Endothelial cell of umbilical vein (primary cell): ENCODE data around the gene UBE2L3. TPM values are rescaled to one million over a fixed set of nuclear protein-coding genes. Genes with fewer than 3 reads are reported as not detected.

Experiments
- BruUV-seq: library from RNA; stranded (reverse); fragments of 400-500 nt; replicated peaks from 2 replicates; lab custom pipeline; 2021; lab: Mats Ljungman, UMichigan
- CTCF ChIA-PET: fragments of 300-600, 350-600 bp; sonication (Branson Sonifier 250); formaldehyde crosslinking; loops from one replicate; lab custom pipeline; 2021; ENCODE audit warnings: antibody characterized with exemption, inconsistent platforms; lab: Charles Lee
- POLR2A ChIA-PET: fragments of 300-600, 350-600 bp; sonication (Branson Sonifier 250); formaldehyde crosslinking; loops from one replicate; lab custom pipeline; 2021; ENCODE audit warnings: antibody characterized with exemption, inconsistent platforms; lab: Charles Lee
- DNase-seq: peaks from one replicate; pipeline ENCODE4 v3.0.0-alpha.2; 2011; ENCODE audit warnings: low read depth, low spot score
- FAIRE-seq: peaks from 2 replicates; lab custom pipeline; 2011; peaks lifted over from hg19 to GRCh38; lab: Jason Lieb, UNC
- H2AFZ ChIP-seq: 2 replicates; pipeline ENCODE4 v1.6.0; 2012; ENCODE audit warnings: low read depth, low read length, control low read depth, inconsistent platforms
- H3K27ac ChIP-seq: 2 replicates; pipeline ENCODE4 v1.5.1; 2011; ENCODE audit warnings: low read depth, mild to moderate bottlenecking, control low read depth, low read length, moderate library complexity; ENCODE audit not compliant: insufficient read depth
- H3K27me3 ChIP-seq, 2 experiments: 2 replicates each; pipeline versions ENCODE4 v1.6.0 to v1.6.1; 2011; ENCODE audit warnings: low read length in 2 of 2, mixed read lengths in 1 of 2; ENCODE audit not compliant: control insufficient read depth in 2 of 2, insufficient read depth in 2 of 2
- H3K36me3 ChIP-seq, 2 experiments: 2 replicates in 1 of 2; 3 replicates in 1 of 2; pipeline ENCODE4 v1.5.1; 2011; ENCODE audit warnings: low read length in 2 of 2, mild to moderate bottlenecking in 1 of 2, moderate library complexity in 1 of 2; ENCODE audit not compliant: control insufficient read depth in 2 of 2, insufficient read depth in 2 of 2; ENCODE audit errors: extremely low read depth in 1 of 2
- H3K4me1 ChIP-seq: 3 replicates; pipeline ENCODE4 v1.5.1; 2011; ENCODE audit warnings: mild to moderate bottlenecking, low read length; ENCODE audit not compliant: control insufficient read depth, insufficient read depth; ENCODE audit errors: extremely low read depth
- H3K4me2 ChIP-seq: 2 replicates; pipeline ENCODE4 v1.6.1; 2011; ENCODE audit warnings: low read length, control low read depth, mixed read lengths; ENCODE audit not compliant: insufficient read depth
- H3K4me3 ChIP-seq, 3 experiments: fragments of 200-600 bp in 1 of 3; sonication (generic), shearing (Covaris generic) in 1 of 3; replicated peaks in 1 of 3; 2 replicates each; pipeline ENCODE4 v1.5.1; 2011 to 2016; ENCODE audit warnings: control low read depth in 3 of 3, low read length in 3 of 3, mild to moderate bottlenecking in 2 of 3, inconsistent platforms in 1 of 3, low read depth in 1 of 3, moderate library complexity in 1 of 3; ENCODE audit not compliant: insufficient read depth in 1 of 3
- H3K79me2 ChIP-seq: 2 replicates; pipeline ENCODE4 v1.6.0; 2012; ENCODE audit warnings: low read length, inconsistent platforms; ENCODE audit not compliant: control insufficient read depth, insufficient read depth
- H3K9ac ChIP-seq: replicated peaks from 2 replicates; pipeline ENCODE3; 2011; ENCODE audit warnings: low read length, control low read depth; ENCODE audit not compliant: insufficient read depth; ENCODE audit errors: extremely low read depth
- H3K9me1 ChIP-seq: replicated peaks from 3 replicates; pipeline ENCODE4 v1.6.0; 2011; ENCODE audit warnings: mild to moderate bottlenecking, low read length; ENCODE audit not compliant: control insufficient read depth, insufficient read depth; ENCODE audit errors: extremely low read depth
- H3K9me3 ChIP-seq: replicated peaks from 2 replicates; pipeline ENCODE4 v1.5.1; 2012; ENCODE audit warnings: low read length, inconsistent platforms; ENCODE audit not compliant: control insufficient read depth, insufficient read depth
- H4K20me1 ChIP-seq: replicated peaks from 2 replicates; pipeline ENCODE3; 2011; ENCODE audit warnings: mild to moderate bottlenecking, low read length; ENCODE audit not compliant: control insufficient read depth, insufficient read depth; ENCODE audit errors: extremely low read depth
- CTCF ChIP-seq, 2 donors: IDR thresholded peaks; 1 replicate in 1 of 2; 2 replicates in 1 of 2; pipeline ENCODE4 v1.5.1; 2011; ENCODE audit warnings: low read length in 2 of 2, mild to moderate bottlenecking in 2 of 2, moderate library complexity in 2 of 2, control low read depth in 1 of 2, inconsistent platforms in 1 of 2, low read depth in 1 of 2; ENCODE audit not compliant: insufficient read depth in 1 of 2; ENCODE audit errors: extremely low read depth in 1 of 2
- EZH2 ChIP-seq: IDR thresholded peaks from 2 replicates; pipeline ENCODE4 v1.6.1; 2012; ENCODE audit warnings: borderline replicate concordance, low read depth, mild to moderate bottlenecking, moderate library complexity, low read length, inconsistent platforms; ENCODE audit not compliant: severe bottlenecking
- FOS ChIP-seq: IDR thresholded peaks from 2 replicates; pipeline ENCODE4 v1.6.1; 2011; ENCODE audit warnings: mild to moderate bottlenecking, low read length, moderate library complexity, borderline replicate concordance; ENCODE audit not compliant: insufficient read depth
- GATA2 ChIP-seq: IDR thresholded peaks from 2 replicates; pipeline ENCODE4 v1.7.0; 2011; ENCODE audit warnings: low read depth, mild to moderate bottlenecking, moderate library complexity, mixed read lengths, low read length; ENCODE audit not compliant: insufficient read length, insufficient read depth
- JUN ChIP-seq: IDR thresholded peaks from 2 replicates; pipeline ENCODE4 v1.6.1; 2011; ENCODE audit warnings: borderline replicate concordance, low read depth; ENCODE audit not compliant: insufficient read length, insufficient read depth
- MAX ChIP-seq: IDR thresholded peaks from 2 replicates; pipeline ENCODE4 v1.6.1; 2011; ENCODE audit not compliant: insufficient read depth, insufficient read length
- MYC ChIP-seq: IDR thresholded peaks from one replicate; pipeline ENCODE4 v1.6.1; 2011; ENCODE audit warnings: mild to moderate bottlenecking, low read depth, low read length
- POLR2A ChIP-seq: IDR thresholded peaks from 2 replicates; pipeline ENCODE4 v1.6.1; 2012; ENCODE audit warnings: low read depth, mild to moderate bottlenecking, control low read depth, low read length
- POLR2AphosphoS5 ChIP-seq: IDR thresholded peaks from 2 replicates; pipeline ENCODE4 v1.6.1; 2012; ENCODE audit warnings: low read depth, mild to moderate bottlenecking, control low read depth, low read length, moderate library complexity; ENCODE audit not compliant: insufficient read depth
- dilution Hi-C: fragments of 300-500 bp; cut with MboI; formaldehyde crosslinking; loops from one replicate; pipeline ENCODE4 v1.15.0; 2019; ENCODE audit warnings: low sequenced_read_pairs; ENCODE audit not compliant: extremely low pct_ligation_motif_present
- intact Hi-C: fragments of 100-400 bp; cut with micrococcal nuclease; formaldehyde crosslinking; loops from one replicate; pipeline ENCODE4 v1.10.0; 2022
- polyA plus RNA-seq, 4 experiments: library from polyadenylated mRNA; depleted of rRNA in 3 of 4; stranded (reverse) in 3 of 4; unstranded in 1 of 4; fragments of >200 nt; gene quantifications; 2 replicates each; pipeline versions ENCODE4 v1.2.1 to v1.2.3, GENCODE V29; 2011 to 2012; ENCODE audit warnings: missing spikeins in 1 of 4
- total RNA-seq: library from RNA; stranded (reverse); gene quantifications from 2 replicates; pipeline ENCODE4 v1.2.3, GENCODE V29; 2021

Gene UBE2L3
- total and polyA plus RNA-seq, 2 donors (not counting 3 experiments of a cell fraction or from before 2014, with no cell fraction given), result 66.0 to 83.5 TPM

GRCh38 chr22:21632931-21633330 is 65.4 kb downstream of the UBE2L3 start:
- Histone ChIP-seq H3K36me3 (no peaks in the 10 kb centered on the region), H3K9ac (no peak overlapping the region), H3K79me2 (peaks cover 17% of the 10 kb centered on the region), H3K4me2 (no peak overlapping the region), H3K9me3 (no peaks in the 10 kb centered on the region), H3K4me3 (no peak overlapping the region), H3K4me1 (no peaks in the 10 kb centered on the region), H3K27ac (no peak overlapping the region), H3K9me1 (no peaks in the 10 kb centered on the region), H3K27me3 (no peaks in the 10 kb centered on the region), H2AFZ (no peak overlapping the region), H4K20me1 (no peaks in the 10 kb centered on the region)
- no peak for TF ChIP-seq MYC
- no peak for TF ChIP-seq POLR2A
- no peak for TF ChIP-seq POLR2AphosphoS5
- no peak for TF ChIP-seq JUN
- no peak for TF ChIP-seq MAX
- no peak for TF ChIP-seq GATA2
- no peak for TF ChIP-seq EZH2
- no peak for TF ChIP-seq FOS
- no peak for TF ChIP-seq CTCF (IDR thresholded peaks at IDR 0.05; ENCODE audit: extremely low read depth in 1 of 2, insufficient read depth in 1 of 2, low read depth in 1 of 2, low read length in 2 of 2)
- no TSS peak for BruUV-seq
- intact Hi-C loops, result no loop called here
- FAIRE-seq (no peak), DNase-seq (no peak)
- ChIA-PET POLR2A (no interaction called here), CTCF (interaction anchor here (1.9 to 2.8 kb wide), 2 partner anchors 9 to 14 kb away, joined by 8 to 11 read pairs; partner anchors contain the start of gene SDF2L1)
- dilution Hi-C loops, result no loop called here
